Lung (tissue), 12 donors: ENCODE measurements around the gene IRF5. TPM values are rescaled to one million over a fixed set of nuclear protein-coding genes. Genes with fewer than 3 reads are reported as not detected.

ENCODE experiments used
- ATAC-seq: fragments of 200-7000 bp; cut with Tn5 transposase; one replicate; pipeline ENCODE4 v1.9.1; 2020; ENCODE audit warnings: moderate number of reproducible peaks; ENCODE audit not compliant: insufficient read depth, low FRiP score
- DNase-seq, 3 donors: peaks; one replicate each; pipeline ENCODE4 v3.0.0-alpha.2; 2013 to 2017
- H3K27ac ChIP-seq, 2 donors: one replicate each; pipeline ENCODE4 v1.5.1; 2013; ENCODE audit warnings: mild to moderate bottlenecking in 2 of 2, moderate library complexity in 2 of 2, control low read depth in 1 of 2, inconsistent platforms in 1 of 2, low read depth in 1 of 2, low read length in 1 of 2
- H3K27me3 ChIP-seq, 3 donors: one replicate each; pipeline ENCODE4 v1.5.1; 2013; ENCODE audit warnings: low read length in 2 of 3; ENCODE audit not compliant: control insufficient read depth in 3 of 3, insufficient read depth in 3 of 3
- H3K36me3 ChIP-seq, 4 donors: one replicate each; pipeline ENCODE4 v1.5.1; 2013; ENCODE audit warnings: low read length in 4 of 4, mild to moderate bottlenecking in 1 of 4, moderate library complexity in 1 of 4; ENCODE audit not compliant: control insufficient read depth in 4 of 4, insufficient read depth in 4 of 4
- H3K4me1 ChIP-seq, 5 donors: one replicate each; pipeline ENCODE4 v1.5.1; 2013; ENCODE audit warnings: low read length in 5 of 5, mild to moderate bottlenecking in 2 of 5, moderate library complexity in 1 of 5; ENCODE audit not compliant: control insufficient read depth in 5 of 5, insufficient read depth in 5 of 5
- H3K4me3 ChIP-seq: one replicate; pipeline ENCODE4 v1.5.1; 2013; ENCODE audit warnings: mild to moderate bottlenecking, control low read depth, moderate library complexity
- H3K9ac ChIP-seq, 2 donors: one replicate each; pipeline ENCODE4 v1.5.1; 2013; ENCODE audit warnings: low read length in 2 of 2, control low read depth in 1 of 2; ENCODE audit not compliant: insufficient read depth in 1 of 2
- H3K9me3 ChIP-seq, 4 donors: one replicate each; pipeline ENCODE4 v1.5.1; 2013; ENCODE audit warnings: low read length in 3 of 4, mild to moderate bottlenecking in 1 of 4, moderate library complexity in 1 of 4; ENCODE audit not compliant: control insufficient read depth in 4 of 4, insufficient read depth in 3 of 4
- WGBS, 2 donors: extraction: QIAGEN DNeasy Blood & Tissue Kit; methylation state at CpG; one replicate each; pipeline ENCODE4 v1.1.7; 2013; 5-methylcytosine and 5-hydroxymethylcytosine counted together
- polyA plus RNA-seq, 2 donors: library from polyadenylated mRNA; stranded (reverse); fragments of 200-250 nt; gene quantifications; one replicate each; pipeline ENCODE4 v1.2.1, GENCODE V29; 2013
- total RNA-seq, 2 donors: library from RNA; depleted of rRNA in 1 of 2; stranded (reverse); fragments of >200 nt in 1 of 2; gene quantifications; one replicate each; pipeline ENCODE4 v1.2.1, GENCODE V29; 2014 to 2021
- TF ChIP-seq, protein P1 (sequence below): IDR thresholded peaks from 2 replicates; pipeline ENCODE4 v1.5.1; 2012; ENCODE audit warnings: mild to moderate bottlenecking; ENCODE audit errors: control extremely low read depth, extremely low read depth
- donor health status: control.
- donor health status: control.
- donor health status: Bipolar disorder and iron deficiency.
- donor health status: healthy.
- donor health status: DM: yes; HTN: yes; CAD: no.

Gene IRF5
- total and polyA plus RNA-seq, 4 donors: 6.0 to 34.1 (median 24.2) TPM

DNA sequence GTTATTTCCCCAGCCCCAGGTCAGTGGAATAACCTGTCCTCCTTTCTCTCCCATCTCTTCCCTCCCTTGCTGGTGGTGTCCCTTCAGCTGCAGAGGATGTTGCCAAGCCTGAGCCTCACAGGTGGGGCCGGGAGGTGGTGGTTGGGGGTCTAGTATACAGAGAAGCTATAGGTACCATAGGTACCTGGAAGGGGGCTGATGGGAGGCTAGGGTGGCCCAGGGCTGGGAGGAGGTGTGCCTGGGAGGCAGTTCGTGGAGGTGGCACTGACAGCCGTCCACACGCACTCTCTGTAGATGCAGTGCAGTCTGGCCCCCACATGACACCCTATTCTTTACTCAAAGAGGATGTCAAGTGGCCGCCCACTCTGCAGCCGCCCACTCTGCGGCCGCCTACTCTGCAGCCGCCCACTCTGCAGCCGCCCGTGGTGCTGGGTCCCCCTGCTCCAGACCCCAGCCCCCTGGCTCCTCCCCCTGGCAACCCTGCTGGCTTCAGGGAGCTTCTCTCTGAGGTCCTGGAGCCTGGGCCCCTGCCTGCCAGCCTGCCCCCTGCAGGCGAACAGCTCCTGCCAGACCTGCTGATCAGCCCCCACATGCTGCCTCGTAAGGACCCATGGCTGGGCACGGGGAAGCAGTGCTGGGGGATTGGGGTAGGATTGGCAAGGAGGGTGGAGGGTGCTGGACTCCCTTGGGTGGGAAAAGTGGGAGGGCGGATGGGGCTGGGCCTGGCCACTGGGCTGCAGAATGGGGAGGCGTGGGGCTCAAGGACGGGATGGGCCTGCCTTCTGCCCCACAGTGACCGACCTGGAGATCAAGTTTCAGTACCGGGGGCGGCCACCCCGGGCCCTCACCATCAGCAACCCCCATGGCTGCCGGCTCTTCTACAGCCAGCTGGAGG is 9.5 kb downstream of the IRF5 start:
- WGBS, 2 donors: 84 to 90% methylated on average over 21 to 22 of the region's 22 CpGs
- Histone ChIP-seq H3K36me3 (peaks cover 0 to 6% (median 2%) of the 10 kb centered on the region in 4 donors), H3K27ac (no peak overlapping the region), H3K4me1 (peaks cover 0 to 9% (median 0%) of the 10 kb centered on the region in 5 donors), H3K9ac (no peak overlapping the region), H3K4me3 (no peak overlapping the region), H3K27me3 (no peaks in the 10 kb centered on the region), H3K9me3 (no peaks in the 10 kb centered on the region)
- TF ChIP-seq, protein P1, sequence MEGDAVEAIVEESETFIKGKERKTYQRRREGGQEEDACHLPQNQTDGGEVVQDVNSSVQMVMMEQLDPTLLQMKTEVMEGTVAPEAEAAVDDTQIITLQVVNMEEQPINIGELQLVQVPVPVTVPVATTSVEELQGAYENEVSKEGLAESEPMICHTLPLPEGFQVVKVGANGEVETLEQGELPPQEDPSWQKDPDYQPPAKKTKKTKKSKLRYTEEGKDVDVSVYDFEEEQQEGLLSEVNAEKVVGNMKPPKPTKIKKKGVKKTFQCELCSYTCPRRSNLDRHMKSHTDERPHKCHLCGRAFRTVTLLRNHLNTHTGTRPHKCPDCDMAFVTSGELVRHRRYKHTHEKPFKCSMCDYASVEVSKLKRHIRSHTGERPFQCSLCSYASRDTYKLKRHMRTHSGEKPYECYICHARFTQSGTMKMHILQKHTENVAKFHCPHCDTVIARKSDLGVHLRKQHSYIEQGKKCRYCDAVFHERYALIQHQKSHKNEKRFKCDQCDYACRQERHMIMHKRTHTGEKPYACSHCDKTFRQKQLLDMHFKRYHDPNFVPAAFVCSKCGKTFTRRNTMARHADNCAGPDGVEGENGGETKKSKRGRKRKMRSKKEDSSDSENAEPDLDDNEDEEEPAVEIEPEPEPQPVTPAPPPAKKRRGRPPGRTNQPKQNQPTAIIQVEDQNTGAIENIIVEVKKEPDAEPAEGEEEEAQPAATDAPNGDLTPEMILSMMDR: no peak
- no peak for DNase-seq
- ATAC-seq: no peak

DNA sequence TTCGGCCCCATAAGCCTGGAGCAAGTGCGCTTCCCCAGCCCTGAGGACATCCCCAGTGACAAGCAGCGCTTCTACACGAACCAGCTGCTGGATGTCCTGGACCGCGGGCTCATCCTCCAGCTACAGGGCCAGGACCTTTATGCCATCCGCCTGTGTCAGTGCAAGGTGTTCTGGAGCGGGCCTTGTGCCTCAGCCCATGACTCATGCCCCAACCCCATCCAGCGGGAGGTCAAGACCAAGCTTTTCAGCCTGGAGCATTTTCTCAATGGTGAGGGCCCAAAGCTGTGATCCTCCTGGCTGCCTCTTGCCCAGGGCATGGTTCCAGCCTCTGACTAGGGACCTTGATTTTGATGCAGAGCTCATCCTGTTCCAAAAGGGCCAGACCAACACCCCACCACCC is 10.1 kb downstream of the IRF5 start:
- Histone ChIP-seq H3K27me3 (no peaks in the 10 kb centered on the region), H3K27ac (no peak overlapping the region), H3K36me3 (peaks cover 0 to 6% (median 2%) of the 10 kb centered on the region in 4 donors), H3K9ac (no peak overlapping the region), H3K4me3 (no peak overlapping the region), H3K9me3 (no peaks in the 10 kb centered on the region), H3K4me1 (peaks cover 0 to 9% (median 0%) of the 10 kb centered on the region in 5 donors)
- DNase-seq (no peak), ATAC-seq (no peak)
- 92 to 96% methylated on average over 9 of the region's 9 CpGs for WGBS, 2 donors
- TF ChIP-seq, protein P1: no peak

DNA sequence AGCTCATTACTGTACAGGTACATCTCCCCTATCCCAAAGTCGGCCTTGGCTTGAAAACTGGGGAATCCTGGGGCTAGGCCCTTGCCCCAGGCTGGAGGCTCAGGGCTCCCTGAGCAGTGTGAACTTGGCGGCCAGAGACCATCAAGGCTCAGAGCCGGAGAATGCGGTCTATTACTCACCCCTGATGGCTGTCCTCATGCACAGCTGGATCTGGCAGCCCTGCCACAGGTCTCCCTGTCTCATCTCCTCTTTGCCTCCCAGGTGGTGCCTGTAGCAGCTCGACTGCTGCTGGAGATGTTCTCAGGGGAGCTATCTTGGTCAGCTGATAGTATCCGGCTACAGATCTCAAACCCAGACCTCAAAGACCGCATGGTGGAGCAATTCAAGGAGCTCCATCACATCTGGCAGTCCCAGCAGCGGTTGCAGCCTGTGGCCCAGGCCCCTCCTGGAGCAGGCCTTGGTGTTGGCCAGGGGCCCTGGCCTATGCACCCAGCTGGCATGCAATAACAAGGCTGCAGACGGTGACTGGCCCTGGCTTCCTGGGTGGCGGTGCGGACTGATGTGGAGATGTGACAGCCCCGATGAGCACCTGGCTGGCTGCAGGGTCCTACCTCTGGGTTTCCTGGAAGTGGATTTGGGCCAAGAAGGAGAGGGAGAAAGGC is 10.7 kb downstream of the IRF5 start:
- ATAC-seq: no peak
- no peaks in the 10 kb centered on the region for H3K27me3 ChIP-seq
- no peak overlapping the region for H3K9ac ChIP-seq
- peaks cover 0 to 9% (median 0%) of the 10 kb centered on the region in 5 donors for H3K4me1 ChIP-seq
- H3K4me3 ChIP-seq: no peak overlapping the region
- H3K27ac ChIP-seq: no peak overlapping the region
- 49 to 79% methylated on average over 12 of the region's 12 CpGs for WGBS, 2 donors
- peaks cover 0 to 6% (median 3%) of the 10 kb centered on the region in 4 donors for H3K36me3 ChIP-seq
- TF ChIP-seq, protein P1: no peak
- H3K9me3 ChIP-seq: no peaks in the 10 kb centered on the region
- no peak for DNase-seq
